HCT116 (cell line): Measurements from ENCODE around the gene PHF21A. TPM values are rescaled to one million over a fixed set of nuclear protein-coding genes. Genes with fewer than 3 reads are reported as not detected.

Experiments
- ATAC-seq: fragments of 200-7000 bp; cut with Tn5 transposase; 2 replicates; pipeline ENCODE4 v1.9.1; 2020; ENCODE audit warnings: mild to moderate bottlenecking, moderate library complexity
- BruUV-seq: library from RNA; stranded (reverse); fragments of 400-500 nt; replicated peaks from 2 replicates; lab custom pipeline; 2021; lab: Mats Ljungman, UMichigan
- CTCF ChIA-PET: fragments of 300-600 bp; sonication (Branson Sonifier 250); formaldehyde crosslinking; loops from one replicate; lab custom pipeline; 2021; ENCODE audit warnings: antibody characterized with exemption; lab: Charles Lee
- POLR2A ChIA-PET: fragments of 300-600, 350-600 bp; sonication (Branson Sonifier 250); formaldehyde crosslinking; loops from one replicate; lab custom pipeline; 2021; ENCODE audit warnings: antibody characterized with exemption; lab: Charles Lee
- RAD21 ChIA-PET, 2 experiments: fragments of 300-600 bp; sonication (Branson Sonifier 250); formaldehyde crosslinking; loops; one replicate each; lab custom pipeline; 2023; ENCODE audit warnings: low total read pairs in 2 of 2; ENCODE audit not compliant: uncharacterized antibody in 2 of 2, unreplicated experiment in 2 of 2, low non-redundant PET in 1 of 2; lab: Charles Lee
- DNase-seq: peaks from one replicate; pipeline ENCODE4 v3.0.0-alpha.2; 2010; ENCODE audit warnings: low read depth, low spot score
- H2AFZ ChIP-seq: fragments of 200-600 bp; shearing (Covaris generic), sonication (generic); 2 replicates; pipeline ENCODE4 v1.6.1; 2017; ENCODE audit warnings: low read depth, mixed run types, mixed read lengths, antibody characterized with exemption, low read length; ENCODE audit not compliant: poor library complexity, severe bottlenecking
- H3K27ac ChIP-seq: 2 replicates; pipeline ENCODE4 v1.5.1; 2012; ENCODE audit warnings: low read depth, low read length
- H3K27me3 ChIP-seq: fragments of 200-600 bp; sonication (generic); 2 replicates; pipeline ENCODE4 v1.6.1; 2016; ENCODE audit warnings: mixed run types, low read length, mixed read lengths; ENCODE audit not compliant: insufficient read depth
- H3K36me3 ChIP-seq, 2 experiments: fragments of 200-500 bp in 1 of 2; fragments of 200-600 bp in 1 of 2; sonication (Bioruptor generic) in 1 of 2; sonication (generic) in 1 of 2; 2 replicates each; pipeline versions ENCODE4 v1.5.1 to v1.6.1; 2014 to 2016; ENCODE audit warnings: low read length in 2 of 2, inconsistent platforms in 1 of 2, mixed read lengths in 1 of 2, mixed run types in 1 of 2; ENCODE audit not compliant: insufficient read depth in 2 of 2, control insufficient read depth in 1 of 2
- H3K4me1 ChIP-seq, 2 experiments: fragments of 200-600 bp in 1 of 2; sonication (generic) in 1 of 2; 2 replicates each; pipeline versions ENCODE4 v1.5.1 to v1.6.1; 2012 to 2017; ENCODE audit warnings: low read length in 2 of 2, inconsistent platforms in 1 of 2, mild to moderate bottlenecking in 1 of 2, mixed read lengths in 1 of 2, mixed run types in 1 of 2, moderate library complexity in 1 of 2; ENCODE audit not compliant: insufficient read depth in 2 of 2, control insufficient read depth in 1 of 2
- H3K4me2 ChIP-seq: fragments of 200-600 bp; sonication (generic); 2 replicates; pipeline ENCODE4 v1.6.1; 2017; ENCODE audit warnings: mixed run types, low read length, mixed read lengths
- H3K4me3 ChIP-seq, 2 experiments: fragments of 200-600 bp in 1 of 2; sonication (generic) in 1 of 2; replicated peaks in 1 of 2; 2 replicates each; pipeline ENCODE4 v1.5.1; 2011 to 2016; ENCODE audit warnings: low read length in 2 of 2, control low read depth in 1 of 2, low read depth in 1 of 2, mild to moderate bottlenecking in 1 of 2, mixed read lengths in 1 of 2, mixed run types in 1 of 2
- H3K79me2 ChIP-seq: fragments of 200-600 bp; sonication (generic); 2 replicates; pipeline ENCODE4 v1.6.1; 2017; ENCODE audit warnings: mild to moderate bottlenecking, mixed run types, low read length, moderate library complexity, mixed read lengths; ENCODE audit not compliant: insufficient read depth
- H3K9ac ChIP-seq: fragments of 200-600 bp; sonication (generic); 2 replicates; pipeline ENCODE4 v1.6.1; 2016; ENCODE audit warnings: low read length, mixed read lengths
- H3K9me2 ChIP-seq: fragments of 200-600 bp; sonication (generic), shearing (Covaris generic); 2 replicates; pipeline ENCODE4 v1.6.1; 2017; ENCODE audit warnings: mixed run types, mild to moderate bottlenecking, moderate library complexity; ENCODE audit not compliant: insufficient read depth
- H3K9me3 ChIP-seq, 2 experiments: fragments of 200-500 bp in 1 of 2; fragments of 200-600 bp in 1 of 2; sonication (Bioruptor generic) in 1 of 2; sonication (generic) in 1 of 2; 2 replicates each; pipeline ENCODE4 v1.6.1; 2014 to 2017; ENCODE audit warnings: low read length in 2 of 2, mixed read lengths in 2 of 2, inconsistent platforms in 1 of 2, low read depth in 1 of 2, mild to moderate bottlenecking in 1 of 2, mixed run types in 1 of 2, moderate library complexity in 1 of 2; ENCODE audit not compliant: control insufficient read depth in 1 of 2, insufficient read depth in 1 of 2
- H4K20me1 ChIP-seq: fragments of 200-600 bp; sonication (generic), shearing (Covaris generic); 2 replicates; pipeline ENCODE4 v1.6.1; 2017; ENCODE audit warnings: mixed run types, mild to moderate bottlenecking, moderate library complexity; ENCODE audit not compliant: insufficient read depth
- ELF1 ChIP-seq: IDR thresholded peaks from 2 replicates; pipeline ENCODE4 v1.6.1; 2012; ENCODE audit warnings: low read depth, borderline replicate concordance
- EZH2phosphoT487 ChIP-seq: fragments of 200-600 bp; IDR thresholded peaks from 2 replicates; pipeline ENCODE4 v1.6.1; 2018; ENCODE audit warnings: antibody characterized with exemption, borderline replicate concordance
- MAX ChIP-seq: IDR thresholded peaks from 2 replicates; pipeline ENCODE4 v1.6.1; 2012
- RAD21 ChIP-seq: IDR thresholded peaks from 2 replicates; pipeline ENCODE4 v1.6.1; 2012; ENCODE audit warnings: low read depth, mild to moderate bottlenecking
- REST ChIP-seq: IDR thresholded peaks from 2 replicates; pipeline ENCODE4 v1.6.1; 2012; ENCODE audit warnings: low read depth
- SIN3A ChIP-seq: IDR thresholded peaks from 2 replicates; pipeline ENCODE4 v1.6.1; 2012; ENCODE audit warnings: low read depth
- SP1 ChIP-seq: IDR thresholded peaks from 2 replicates; pipeline ENCODE4 v1.6.1; 2012; ENCODE audit warnings: low read depth
- SRF ChIP-seq: IDR thresholded peaks from 2 replicates; pipeline ENCODE4 v1.6.1; 2012; ENCODE audit warnings: low read depth
- TCF7L2 ChIP-seq: IDR thresholded peaks from 2 replicates; pipeline ENCODE4 v1.7.0; 2011; ENCODE audit warnings: borderline replicate concordance, inconsistent platforms; ENCODE audit not compliant: insufficient read depth, insufficient read length; ENCODE audit errors: extremely low read depth
- YY1 ChIP-seq: IDR thresholded peaks from 2 replicates; pipeline ENCODE4 v1.6.1; 2011; ENCODE audit warnings: low read length, low read depth, moderate library complexity, mild to moderate bottlenecking; ENCODE audit not compliant: insufficient replicate concordance; ENCODE audit errors: extremely low read depth
- ZFX ChIP-seq: fragments of 450-650 bp; IDR thresholded peaks from 2 replicates; pipeline ENCODE4 v1.6.1; 2017
- intact Hi-C: fragments of 100-400 bp; cut with micrococcal nuclease; formaldehyde crosslinking; loops from 2 replicates; pipeline ENCODE4 v1.10.0; 2022
- total RNA-seq: library from RNA; stranded (reverse); gene quantifications from one replicate; pipeline ENCODE4 v1.2.1, GENCODE V29; 2021; ENCODE audit not compliant: unreplicated experiment

Gene PHF21A
- total RNA-seq, 1 experiment from 2014 or later, result 27.0 TPM

GRCh38 chr11:45948356-45948755, 172.9 kb downstream of the PHF21A start:
- no peak overlapping the region for H3K4me2 ChIP-seq
- no TSS peak for BruUV-seq

More at GRCh38 chr11:45948356-45948755, 172.9 kb downstream of the PHF21A start:
- ChIA-PET POLR2A (no interaction called here), CTCF (no interaction called here), RAD21 (no interaction called here)
- no peaks in the 10 kb centered on the region for H3K27me3 ChIP-seq
- no peak overlapping the region for H2AFZ ChIP-seq
- intact Hi-C loops, result no loop called here
- no peaks in the 10 kb centered on the region for H4K20me1 ChIP-seq
- H3K9ac ChIP-seq, result no peak overlapping the region
- no peak for TF ChIP-seq MAX
- TF ChIP-seq REST, result no peak
- TF ChIP-seq SIN3A, result no peak
- no peak for TF ChIP-seq EZH2phosphoT487
- no peak for TF ChIP-seq TCF7L2
- TF ChIP-seq RAD21, result no peak
- TF ChIP-seq ZFX, result no peak
- no peak for TF ChIP-seq SRF
- TF ChIP-seq ELF1, result no peak
- no peak for TF ChIP-seq SP1
- TF ChIP-seq YY1, result no peak
- ATAC-seq (no peak), DNase-seq (no peak)
- no peak overlapping the region for H3K4me3 ChIP-seq
- H3K9me3 ChIP-seq, result no peaks in the 10 kb centered on the region
- H3K27ac ChIP-seq, result no peak overlapping the region
- H3K36me3 ChIP-seq, result 0 out of 4 replicates have a peak, but pooled peaks cover 3% of the 10 kb centered on the region in 2 experiments
- no peaks in the 10 kb centered on the region for H3K79me2 ChIP-seq
- no peaks in the 10 kb centered on the region for H3K9me2 ChIP-seq
- H3K4me1 ChIP-seq, result no peaks in the 10 kb centered on the region
